NB4 (cell line): ENCODE data around the gene PLEKHA4.
A peak's percentile ranks its signal among the peaks of the same experiment; 100 is the strongest.

Experiments used
- DNase-seq: peaks from one replicate; pipeline ENCODE4 v3.0.0; 2010; ENCODE audit warnings: low read depth
- H3K4me3 ChIP-seq: one replicate; pipeline ENCODE4 v1.5.1; 2011; ENCODE audit warnings: mild to moderate bottlenecking, low read depth, low read length, moderate library complexity
- CTCF ChIP-seq: IDR thresholded peaks from one replicate; pipeline ENCODE4 v1.5.1; 2012; ENCODE audit warnings: low read depth, low read length
- MYC ChIP-seq: IDR thresholded peaks from 2 replicates; pipeline ENCODE4 v1.6.1; 2011; ENCODE audit warnings: low read depth, low read length
- POLR2A ChIP-seq: IDR thresholded peaks from 2 replicates; pipeline ENCODE4 v1.6.1; 2011; ENCODE audit warnings: mild to moderate bottlenecking; ENCODE audit not compliant: insufficient read length; ENCODE audit errors: extremely low read depth
- TF ChIP-seq, protein P1 (sequence below): IDR thresholded peaks from 2 replicates; pipeline ENCODE4 v1.6.1; 2011; ENCODE audit warnings: low read depth, low read length

The PLEKHA4 gene

GRCh38 chr19:48815870-48816501 is 52.4 kb downstream of the PLEKHA4 start:
- H3K4me3 ChIP-seq, result no peak overlapping the region
- no peak for DNase-seq
- TF ChIP-seq MYC, result no peak
- TF ChIP-seq POLR2A, result no peak
- TF ChIP-seq, protein P1, sequence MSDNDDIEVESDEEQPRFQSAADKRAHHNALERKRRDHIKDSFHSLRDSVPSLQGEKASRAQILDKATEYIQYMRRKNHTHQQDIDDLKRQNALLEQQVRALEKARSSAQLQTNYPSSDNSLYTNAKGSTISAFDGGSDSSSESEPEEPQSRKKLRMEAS, result no peak
- no peak for TF ChIP-seq CTCF

DNA sequence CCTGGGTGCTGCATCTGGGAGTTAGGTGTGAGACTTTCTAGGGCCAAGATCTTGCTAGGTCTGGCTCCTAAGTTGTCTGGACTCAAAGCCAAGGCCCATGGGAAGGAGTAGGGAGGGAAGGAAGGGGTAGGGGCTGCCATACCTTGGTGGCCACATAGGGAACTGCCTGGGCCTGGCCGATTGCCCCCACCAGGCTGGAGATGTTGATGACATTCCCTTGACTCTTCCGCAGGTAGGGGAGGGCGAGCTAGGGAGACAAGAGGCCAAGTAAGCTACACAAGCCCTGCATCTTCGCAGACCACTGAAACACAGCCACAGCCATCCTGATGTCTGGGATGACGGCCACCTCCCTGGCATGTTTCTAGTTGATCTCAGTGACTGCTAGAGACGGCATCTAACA is 53.5 kb downstream of the PLEKHA4 start:
- no peak for TF ChIP-seq CTCF
- no peak for TF ChIP-seq POLR2A
- TF ChIP-seq, protein P1, result no peak
- no peak for TF ChIP-seq MYC
- DNase-seq, result no peak
- H3K4me3 ChIP-seq, result no peak overlapping the region

DNA sequence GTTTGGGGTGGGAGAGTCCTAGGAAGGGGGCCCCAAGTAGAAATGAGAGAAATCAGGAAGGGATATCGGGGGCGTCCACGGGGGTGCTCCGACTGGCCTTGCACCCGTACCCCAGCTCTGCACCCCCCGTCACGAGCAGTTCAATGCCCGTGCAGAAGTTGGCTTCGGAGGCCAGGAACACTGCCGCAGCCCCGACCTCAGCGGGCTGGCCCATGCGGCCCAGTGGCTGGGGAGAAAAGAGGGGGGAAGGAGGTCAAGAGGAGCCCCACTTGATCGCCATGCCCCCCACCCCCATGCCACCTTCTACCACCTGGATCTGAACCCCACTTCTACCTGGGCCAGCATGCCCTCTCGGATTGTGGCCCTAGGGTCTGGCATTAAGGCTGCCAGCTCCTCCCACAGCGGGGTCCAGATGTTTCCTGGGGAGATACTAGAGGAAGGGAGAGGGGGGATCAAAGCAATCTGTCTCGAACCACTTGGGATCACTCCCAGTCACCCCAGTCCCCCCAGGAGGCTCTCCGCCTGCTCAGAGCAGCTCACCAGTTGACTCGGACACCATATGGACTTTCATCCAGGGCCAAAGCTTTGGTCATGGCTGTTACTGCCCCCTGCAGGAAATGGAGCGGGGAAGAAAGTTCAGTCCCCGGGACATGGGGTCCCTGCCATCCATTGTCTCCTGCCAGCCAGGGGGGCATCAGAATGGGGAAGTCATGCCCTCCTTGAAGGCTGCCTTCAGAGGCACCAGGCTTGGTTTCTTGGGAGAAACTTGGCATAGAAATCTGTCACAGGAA is 55.1 kb downstream of the PLEKHA4 start:
- peak; percentile 28 for TF ChIP-seq CTCF
- TF ChIP-seq MYC, result no peak
- no peak overlapping the region for H3K4me3 ChIP-seq
- peak; percentile 34 for DNase-seq

DNA sequence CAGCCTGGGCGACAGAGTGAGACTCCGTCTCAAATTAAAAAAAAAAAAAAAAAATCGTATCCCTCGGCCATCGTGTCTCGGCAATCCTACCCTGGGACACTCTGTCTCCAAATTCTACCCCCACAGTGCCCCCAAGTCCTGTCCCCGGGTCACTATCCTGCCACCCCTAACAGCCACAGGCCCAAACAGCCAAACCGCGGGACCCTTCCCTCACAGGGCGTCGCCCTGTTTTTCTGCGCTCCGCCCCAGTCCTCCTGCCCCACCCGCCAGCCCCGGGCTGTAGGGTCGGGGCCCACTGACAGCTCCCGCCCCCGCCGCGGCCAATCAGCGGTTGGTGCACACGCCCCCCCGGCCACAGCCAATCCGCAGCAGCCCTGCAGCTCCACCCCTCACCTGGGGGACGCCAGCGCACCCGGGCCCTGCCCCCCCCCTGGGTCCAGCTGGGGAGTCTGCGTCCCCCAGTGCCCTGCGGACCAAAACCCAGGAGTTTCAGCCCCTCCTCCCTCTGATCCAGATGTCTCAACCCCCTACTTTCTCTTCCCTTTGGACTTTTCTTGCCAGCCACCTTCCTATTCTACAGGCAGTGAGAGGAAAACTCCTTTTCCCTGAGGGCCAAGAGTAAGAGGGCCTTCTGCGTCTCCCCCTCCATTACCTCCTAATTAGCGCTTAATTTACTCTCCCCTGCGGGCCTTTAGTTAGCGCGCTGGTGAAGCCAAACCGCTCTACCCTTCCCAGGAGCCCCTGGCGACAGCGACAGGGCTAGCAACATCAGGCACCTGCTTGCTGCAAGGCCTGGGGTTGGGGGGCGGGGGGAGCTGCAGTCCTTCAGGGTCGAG is 56.1 kb downstream of the PLEKHA4 start:
- DNase-seq, result peak; percentile 83
- TF ChIP-seq CTCF, result no peak
- TF ChIP-seq, protein P1, result no peak
- no peak for TF ChIP-seq POLR2A
- no peak for TF ChIP-seq MYC
- H3K4me3 ChIP-seq, result peak overlapping the region; percentile 36

DNA sequence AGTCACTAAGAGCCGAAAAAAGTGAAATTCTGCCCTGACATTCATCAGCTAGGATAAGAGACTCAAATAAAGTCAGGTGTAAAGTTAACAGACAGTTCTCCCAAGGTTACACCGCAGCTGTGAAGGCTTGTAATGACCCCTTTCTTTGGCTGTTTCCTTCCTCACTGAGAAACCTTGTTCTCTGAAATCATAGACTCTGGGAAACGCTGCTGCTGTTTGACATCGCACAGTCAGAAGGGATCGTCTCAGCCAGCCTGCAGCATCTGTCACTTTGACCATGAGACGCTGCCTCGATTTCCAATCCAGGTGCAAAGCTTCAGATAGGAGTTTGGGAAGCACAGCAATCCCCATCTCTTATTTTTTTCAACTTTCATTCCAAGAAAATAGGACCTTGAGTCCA is 58.3 kb downstream of the PLEKHA4 start:
- no peak for DNase-seq
- TF ChIP-seq MYC (no peak), CTCF (no peak), POLR2A (no peak)
- TF ChIP-seq, protein P1, result no peak
- peak overlapping the region; percentile 76 for H3K4me3 ChIP-seq
